ENCODE results near the gene S100A2. TPM values are rescaled to one million over a fixed set of nuclear protein-coding genes. Genes with fewer than 3 reads are reported as not detected.

The S100A2 gene
- total and polyA plus RNA-seq, 2 donors (not counting 3 experiments of a cell fraction or from before 2014, with no cell fraction given): 4.0 to 4.3 TPM

DNA sequence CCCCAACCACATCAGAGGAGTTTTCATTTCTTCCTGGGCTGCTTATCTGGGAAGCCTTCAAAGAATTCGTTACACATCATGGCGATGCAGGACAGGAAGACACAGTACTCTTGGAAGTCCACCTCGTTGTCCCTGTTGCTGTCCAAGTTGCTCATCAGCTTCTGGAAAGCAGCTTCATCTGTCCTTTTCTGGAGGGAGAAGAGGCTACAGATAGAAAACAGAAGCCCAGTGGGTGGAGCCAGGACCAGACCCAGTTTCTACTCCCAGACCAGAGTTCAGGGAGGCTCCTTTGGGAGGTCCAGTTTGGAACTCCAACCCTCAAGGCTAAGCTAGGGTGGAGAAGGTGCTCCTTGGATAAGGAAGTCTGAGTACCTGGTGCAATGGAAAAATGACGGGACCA is 21.9 kb downstream of the S100A2 start:
- Histone ChIP-seq H3K9me1 (replicated peaks; ENCODE audit: control insufficient read depth, extremely low read depth, insufficient read depth, low read length) (no peaks in the 10 kb centered on the region), H3K27ac (ENCODE audit: insufficient read depth, low read depth, low read length) (no peak overlapping the region), H3K4me1 (ENCODE audit: control insufficient read depth, extremely low read depth, insufficient read depth, low read length) (peaks cover 10% of the 10 kb centered on the region), H3K9me3 (replicated peaks; ENCODE audit: control insufficient read depth, insufficient read depth, low read length) (no peaks in the 10 kb centered on the region), H3K4me2 (ENCODE audit: insufficient read depth, low read length) (no peak overlapping the region), H4K20me1 (replicated peaks; ENCODE audit: control insufficient read depth, extremely low read depth, insufficient read depth, low read length) (no peaks in the 10 kb centered on the region), H3K9ac (replicated peaks; ENCODE audit: extremely low read depth, insufficient read depth, low read length) (no peak overlapping the region), H3K79me2 (ENCODE audit: control insufficient read depth, insufficient read depth, low read length) (no peaks in the 10 kb centered on the region), H3K36me3 (ENCODE audit: control insufficient read depth in 2 of 2, extremely low read depth in 1 of 2, insufficient read depth in 2 of 2, low read length in 2 of 2) (no peaks in the 10 kb centered on the region), H2AFZ (ENCODE audit: low read depth, low read length) (no peak overlapping the region), H3K4me3 (replicated peaks in 1 of 3; ENCODE audit: insufficient read depth in 1 of 3, low read depth in 1 of 3, low read length in 3 of 3) (no peak overlapping the region), H3K27me3 (ENCODE audit: control insufficient read depth in 2 of 2, insufficient read depth in 2 of 2, low read length in 2 of 2) (no peaks in the 10 kb centered on the region)
- intact Hi-C loops (cut with micrococcal nuclease) (no loop called here), dilution Hi-C loops (cut with MboI; ENCODE audit: extremely low pct_ligation_motif_present, low sequenced_read_pairs) (no loop called here)
- DNase-seq (ENCODE audit: low read depth, low spot score) (no peak), FAIRE-seq (no peak)
- ChIA-PET POLR2A (no interaction called here), CTCF (interaction anchor here (0.6 to 2.0 kb wide), 3 partner anchors 9 to 11 kb away, joined by 3 to 11 read pairs (median 10); partner anchors contain the start of gene S100A6)
- TF ChIP-seq EZH2 (IDR thresholded peaks at IDR 0.05; ENCODE audit: borderline replicate concordance, low read depth, low read length, severe bottlenecking): no peak
- no peak for TF ChIP-seq GATA2 (IDR thresholded peaks at IDR 0.05; ENCODE audit: insufficient read depth, insufficient read length, low read depth, low read length)
- no peak for TF ChIP-seq POLR2AphosphoS5 (IDR thresholded peaks at IDR 0.05; ENCODE audit: insufficient read depth, low read depth, low read length)
- no peak for TF ChIP-seq FOS (IDR thresholded peaks at IDR 0.05; ENCODE audit: borderline replicate concordance, insufficient read depth, low read length)
- no peak for TF ChIP-seq MYC (IDR thresholded peaks at IDR 0.05; ENCODE audit: low read depth, low read length)
- no peak for TF ChIP-seq JUN (IDR thresholded peaks at IDR 0.05; ENCODE audit: borderline replicate concordance, insufficient read depth, insufficient read length, low read depth)
- no peak for TF ChIP-seq POLR2A (IDR thresholded peaks at IDR 0.05; ENCODE audit: low read depth, low read length)
- TF ChIP-seq, protein P1, sequence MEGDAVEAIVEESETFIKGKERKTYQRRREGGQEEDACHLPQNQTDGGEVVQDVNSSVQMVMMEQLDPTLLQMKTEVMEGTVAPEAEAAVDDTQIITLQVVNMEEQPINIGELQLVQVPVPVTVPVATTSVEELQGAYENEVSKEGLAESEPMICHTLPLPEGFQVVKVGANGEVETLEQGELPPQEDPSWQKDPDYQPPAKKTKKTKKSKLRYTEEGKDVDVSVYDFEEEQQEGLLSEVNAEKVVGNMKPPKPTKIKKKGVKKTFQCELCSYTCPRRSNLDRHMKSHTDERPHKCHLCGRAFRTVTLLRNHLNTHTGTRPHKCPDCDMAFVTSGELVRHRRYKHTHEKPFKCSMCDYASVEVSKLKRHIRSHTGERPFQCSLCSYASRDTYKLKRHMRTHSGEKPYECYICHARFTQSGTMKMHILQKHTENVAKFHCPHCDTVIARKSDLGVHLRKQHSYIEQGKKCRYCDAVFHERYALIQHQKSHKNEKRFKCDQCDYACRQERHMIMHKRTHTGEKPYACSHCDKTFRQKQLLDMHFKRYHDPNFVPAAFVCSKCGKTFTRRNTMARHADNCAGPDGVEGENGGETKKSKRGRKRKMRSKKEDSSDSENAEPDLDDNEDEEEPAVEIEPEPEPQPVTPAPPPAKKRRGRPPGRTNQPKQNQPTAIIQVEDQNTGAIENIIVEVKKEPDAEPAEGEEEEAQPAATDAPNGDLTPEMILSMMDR (IDR thresholded peaks at IDR 0.05; ENCODE audit: extremely low read depth in 1 of 2, insufficient read depth in 1 of 2, low read depth in 1 of 2, low read length in 2 of 2): no peak
- TF ChIP-seq, protein P2, sequence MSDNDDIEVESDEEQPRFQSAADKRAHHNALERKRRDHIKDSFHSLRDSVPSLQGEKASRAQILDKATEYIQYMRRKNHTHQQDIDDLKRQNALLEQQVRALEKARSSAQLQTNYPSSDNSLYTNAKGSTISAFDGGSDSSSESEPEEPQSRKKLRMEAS (IDR thresholded peaks at IDR 0.05; ENCODE audit: insufficient read depth, insufficient read length): no peak
- no TSS peak for BruUV-seq (replicated peaks)
